ENCODE measurements around the gene UBE3C.
"Not testable (repeated sequence)": the region's sequence is repeated elsewhere in the genome, so short reads cannot be mapped to it uniquely, and the experiment has no call there.

The UBE3C gene

GRCh38 chr7:157235357-157236333 is 96.9 kb downstream of the UBE3C start:
- no peak for DNase-seq (ENCODE audit: low spot score)

- no peak for DNase-seq (ENCODE audit: low spot score)
Measured at GRCh38 chr7:157238087-157238486, 99.4 kb downstream of the UBE3C start.

- no peak for DNase-seq (ENCODE audit: low spot score)
Measured at GRCh38 chr7:157239571-157240270, 101.0 kb downstream of the UBE3C start.

GRCh38 chr7:157241631-157242030 is 102.9 kb downstream of the UBE3C start:
- no peak for DNase-seq (ENCODE audit: low spot score)

- DNase-seq (ENCODE audit: low spot score) = no peak
Measured at GRCh38 chr7:157244516-157245294, 106.0 kb downstream of the UBE3C start.

- DNase-seq (ENCODE audit: low spot score) = no peak
Measured at GRCh38 chr7:157246052-157246451, 107.3 kb downstream of the UBE3C start.

- DNase-seq (ENCODE audit: low spot score) = no peak
Measured at GRCh38 chr7:157248659-157249058, 109.9 kb downstream of the UBE3C start.

- DNase-seq (ENCODE audit: low spot score) = peak; percentile 51
Measured at GRCh38 chr7:157250605-157251228, 112.0 kb downstream of the UBE3C start.

- not testable (repeated sequence) for DNase-seq (ENCODE audit: low spot score)
Measured at GRCh38 chr7:157251817-157252216, 113.1 kb downstream of the UBE3C start.

GRCh38 chr7:157253850-157254249 is 115.1 kb downstream of the UBE3C start:
- DNase-seq (ENCODE audit: low spot score) = no peak

- not testable (repeated sequence) for DNase-seq (ENCODE audit: low spot score)
Measured at GRCh38 chr7:157254781-157255180, 116.1 kb downstream of the UBE3C start.

- DNase-seq (ENCODE audit: low spot score) = no peak
Measured at GRCh38 chr7:157255201-157255606, 116.5 kb downstream of the UBE3C start.

GRCh38 chr7:157263156-157263555 is 124.4 kb downstream of the UBE3C start:
- DNase-seq (ENCODE audit: low spot score) = no peak

GRCh38 chr7:157265051-157265450 is 126.3 kb downstream of the UBE3C start:
- DNase-seq (ENCODE audit: low spot score) = no peak

- DNase-seq (ENCODE audit: low spot score) = no peak
Measured at GRCh38 chr7:157266272-157266671, 127.5 kb downstream of the UBE3C start.

- no peak for DNase-seq (ENCODE audit: low spot score)
Measured at GRCh38 chr7:157267516-157267915, 128.8 kb downstream of the UBE3C start.

- no peak for DNase-seq (ENCODE audit: low spot score)
Measured at GRCh38 chr7:157267956-157268355, 129.2 kb downstream of the UBE3C start.

GRCh38 chr7:157268540-157268939 is 129.8 kb downstream of the UBE3C start:
- no peak for DNase-seq (ENCODE audit: low spot score)

- no peak for DNase-seq (ENCODE audit: low spot score)
Measured at GRCh38 chr7:157269341-157270059, 130.8 kb downstream of the UBE3C start.

- DNase-seq (ENCODE audit: low spot score) = no peak
Measured at GRCh38 chr7:157270060-157270444, 131.3 kb downstream of the UBE3C start.

GRCh38 chr7:157271315-157271990 is 132.7 kb downstream of the UBE3C start:
- no peak for DNase-seq (ENCODE audit: low spot score)

All from CD4-positive, alpha-beta T cell treated with Interleukin-6 at 100 ng/mL for 8 hours (primary cell).